ENCODE data around the gene DDX54.

DDX54 gene, protein sequence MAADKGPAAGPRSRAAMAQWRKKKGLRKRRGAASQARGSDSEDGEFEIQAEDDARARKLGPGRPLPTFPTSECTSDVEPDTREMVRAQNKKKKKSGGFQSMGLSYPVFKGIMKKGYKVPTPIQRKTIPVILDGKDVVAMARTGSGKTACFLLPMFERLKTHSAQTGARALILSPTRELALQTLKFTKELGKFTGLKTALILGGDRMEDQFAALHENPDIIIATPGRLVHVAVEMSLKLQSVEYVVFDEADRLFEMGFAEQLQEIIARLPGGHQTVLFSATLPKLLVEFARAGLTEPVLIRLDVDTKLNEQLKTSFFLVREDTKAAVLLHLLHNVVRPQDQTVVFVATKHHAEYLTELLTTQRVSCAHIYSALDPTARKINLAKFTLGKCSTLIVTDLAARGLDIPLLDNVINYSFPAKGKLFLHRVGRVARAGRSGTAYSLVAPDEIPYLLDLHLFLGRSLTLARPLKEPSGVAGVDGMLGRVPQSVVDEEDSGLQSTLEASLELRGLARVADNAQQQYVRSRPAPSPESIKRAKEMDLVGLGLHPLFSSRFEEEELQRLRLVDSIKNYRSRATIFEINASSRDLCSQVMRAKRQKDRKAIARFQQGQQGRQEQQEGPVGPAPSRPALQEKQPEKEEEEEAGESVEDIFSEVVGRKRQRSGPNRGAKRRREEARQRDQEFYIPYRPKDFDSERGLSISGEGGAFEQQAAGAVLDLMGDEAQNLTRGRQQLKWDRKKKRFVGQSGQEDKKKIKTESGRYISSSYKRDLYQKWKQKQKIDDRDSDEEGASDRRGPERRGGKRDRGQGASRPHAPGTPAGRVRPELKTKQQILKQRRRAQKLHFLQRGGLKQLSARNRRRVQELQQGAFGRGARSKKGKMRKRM

DNA sequence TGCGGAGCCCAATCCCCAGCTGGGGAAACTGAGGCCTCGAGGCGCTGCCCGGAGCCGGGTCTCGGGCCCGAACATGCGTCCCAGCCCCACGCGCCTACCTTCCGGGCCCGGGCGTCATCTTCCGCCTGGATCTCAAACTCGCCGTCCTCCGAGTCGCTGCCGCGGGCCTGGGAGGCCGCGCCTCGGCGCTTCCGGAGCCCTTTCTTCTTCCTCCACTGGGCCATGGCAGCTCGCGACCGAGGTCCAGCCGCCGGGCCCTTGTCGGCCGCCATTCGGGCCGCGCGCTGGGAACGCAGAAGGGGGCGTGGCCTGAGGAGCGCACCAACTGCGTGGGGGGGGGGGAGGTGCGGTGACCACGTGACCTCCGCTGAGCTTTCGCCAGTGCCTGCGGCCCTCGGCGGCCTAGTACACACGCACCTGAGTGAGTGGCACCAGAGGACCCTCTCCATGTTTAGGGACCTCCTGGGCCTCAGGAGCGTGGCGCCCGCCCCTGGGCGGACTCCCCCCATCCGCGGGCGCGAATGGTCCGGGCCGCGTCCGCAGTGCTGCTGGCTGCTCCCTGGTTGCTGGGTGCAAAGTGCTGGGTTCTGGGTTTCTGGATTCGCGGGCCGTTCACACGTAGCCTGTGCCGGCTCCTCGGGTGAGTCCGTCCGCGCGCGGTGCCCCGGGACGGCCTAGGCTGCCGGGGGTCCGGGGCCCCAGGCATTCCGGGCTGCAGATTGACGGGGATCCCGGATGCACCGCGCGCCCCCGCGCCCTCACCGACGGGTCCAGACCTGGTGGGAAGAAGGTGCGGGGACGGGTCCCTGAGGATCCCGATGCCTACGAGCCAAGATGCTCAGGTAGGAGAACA is at the start of gene DDX54, which contains the start of gene RITA1:
Gene DDX54 (minus strand): TSS at position 299 of the 853 bp plus-strand sequence. CDS start 27 bp downstream, at position 272.
Gene RITA1 (plus strand): TSS at position 542 of the 853 bp plus-strand sequence. CDS start 1,026 bp downstream, outside the sequence.
- DNase-seq: peak; percentile 43

DNA sequence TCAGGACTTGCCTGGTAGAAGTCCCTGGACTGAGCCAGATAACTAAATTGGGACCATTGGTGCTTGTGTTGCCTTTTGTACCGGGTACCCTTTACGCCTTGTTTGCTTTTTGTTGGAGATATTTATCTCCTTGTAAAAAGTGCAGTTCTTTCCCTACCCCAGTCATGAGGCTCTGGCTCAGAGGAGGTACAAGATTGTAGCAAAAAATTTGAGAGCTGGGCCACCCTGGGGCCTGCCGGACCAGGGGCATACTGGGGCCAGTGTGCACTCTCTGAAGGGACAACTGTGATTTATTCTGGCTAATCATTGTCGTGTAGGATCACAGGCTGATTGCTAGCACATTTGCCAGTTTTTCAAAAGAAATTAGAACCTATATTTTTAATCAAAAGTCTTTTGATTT is 49.2 kb upstream of the DDX54 start:
- DNase-seq: no peak

DNA sequence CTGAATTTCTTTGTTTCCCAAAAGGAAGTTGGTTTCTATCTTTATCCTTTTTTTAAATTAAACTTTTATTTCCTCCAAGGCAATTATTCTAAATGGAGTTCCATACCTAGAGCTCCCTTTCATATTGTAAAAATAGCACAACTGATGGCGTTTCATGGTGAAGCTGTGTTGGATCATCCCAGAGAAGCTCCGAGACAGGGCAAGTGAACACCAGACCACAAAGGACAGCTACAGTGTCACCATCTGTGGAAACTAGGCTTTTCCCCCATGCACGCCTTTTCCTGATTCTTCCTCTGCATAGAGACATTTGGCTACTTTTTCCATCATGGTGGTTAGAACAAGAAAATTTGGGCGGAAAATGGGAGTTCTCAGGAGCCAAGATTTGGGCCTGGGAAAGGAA is 48.7 kb upstream of the DDX54 start:
- DNase-seq: no peak

DNA sequence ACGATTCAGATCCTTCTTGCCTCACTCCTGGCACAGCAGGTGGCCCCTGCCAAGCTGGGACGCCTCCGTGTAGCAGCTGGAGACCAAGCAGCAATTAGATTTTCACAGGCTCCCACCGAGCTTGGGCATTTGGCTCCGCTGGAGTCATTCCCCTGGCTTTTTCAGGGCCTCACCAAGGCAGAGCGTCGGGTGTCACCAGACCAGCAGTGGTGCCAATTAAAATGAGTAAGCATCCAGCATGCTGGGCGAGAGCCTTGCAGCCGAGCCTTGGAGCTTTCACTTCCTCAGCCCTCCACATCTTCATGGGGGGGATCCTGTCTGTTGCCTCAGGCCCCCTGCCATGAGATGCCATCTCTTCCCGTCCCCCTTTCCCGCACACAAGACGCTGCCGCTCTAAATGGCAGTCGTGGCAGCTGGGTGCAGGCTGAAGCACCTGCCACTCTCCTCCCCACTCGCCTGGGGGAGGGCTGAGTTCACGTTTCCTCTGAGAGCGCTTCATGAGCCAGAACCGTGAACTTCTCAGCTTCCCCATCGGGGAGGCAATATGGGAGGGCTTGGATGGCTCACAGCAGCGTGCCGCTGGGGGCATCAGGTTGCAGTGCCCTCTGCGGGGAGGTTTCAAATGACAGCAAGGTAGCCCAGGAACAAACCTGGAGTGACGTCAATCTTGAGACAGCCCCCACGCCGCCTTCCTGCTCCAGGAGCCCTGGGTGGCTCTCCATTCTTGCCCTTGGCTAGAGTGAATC is 47.7 kb upstream of the DDX54 start:
- DNase-seq: peak; percentile 72

DNA sequence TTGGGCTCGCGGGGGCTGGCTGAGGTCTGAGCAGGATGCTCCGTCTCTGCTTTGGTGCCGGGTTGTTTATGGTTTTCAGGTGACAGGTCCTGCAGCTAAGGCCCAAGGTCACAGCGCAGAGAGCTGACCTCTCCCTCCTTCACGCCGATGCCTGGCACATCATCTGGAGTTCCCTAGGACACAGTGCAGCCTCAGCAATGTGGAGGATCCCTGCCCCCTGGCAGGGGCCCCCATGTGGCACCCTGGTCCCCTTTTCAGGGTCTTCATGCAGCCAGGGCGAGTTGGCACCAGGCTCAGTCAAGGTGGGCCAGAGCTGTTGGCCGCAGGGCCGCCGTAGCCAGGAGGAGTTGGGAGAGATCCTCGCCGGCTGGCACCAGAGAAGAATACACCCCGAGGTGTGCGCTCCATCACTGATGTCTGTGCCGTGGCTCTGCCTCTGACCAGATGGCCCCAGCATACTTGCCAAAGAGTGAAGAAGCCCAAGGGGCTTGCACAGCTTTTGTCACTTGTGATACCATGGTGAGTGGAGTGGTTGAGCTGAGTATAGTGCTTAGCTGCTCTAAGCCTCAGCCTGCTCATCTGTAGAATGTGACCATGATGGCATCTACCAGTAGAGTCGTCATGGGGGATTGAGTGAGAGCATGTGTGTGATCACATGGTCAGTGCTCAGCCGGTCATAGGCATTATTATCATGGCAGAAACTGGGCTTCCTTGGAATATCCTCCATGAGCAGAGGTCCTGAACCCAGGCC is 47.0 kb upstream of the DDX54 start:
- DNase-seq: no peak

DNA sequence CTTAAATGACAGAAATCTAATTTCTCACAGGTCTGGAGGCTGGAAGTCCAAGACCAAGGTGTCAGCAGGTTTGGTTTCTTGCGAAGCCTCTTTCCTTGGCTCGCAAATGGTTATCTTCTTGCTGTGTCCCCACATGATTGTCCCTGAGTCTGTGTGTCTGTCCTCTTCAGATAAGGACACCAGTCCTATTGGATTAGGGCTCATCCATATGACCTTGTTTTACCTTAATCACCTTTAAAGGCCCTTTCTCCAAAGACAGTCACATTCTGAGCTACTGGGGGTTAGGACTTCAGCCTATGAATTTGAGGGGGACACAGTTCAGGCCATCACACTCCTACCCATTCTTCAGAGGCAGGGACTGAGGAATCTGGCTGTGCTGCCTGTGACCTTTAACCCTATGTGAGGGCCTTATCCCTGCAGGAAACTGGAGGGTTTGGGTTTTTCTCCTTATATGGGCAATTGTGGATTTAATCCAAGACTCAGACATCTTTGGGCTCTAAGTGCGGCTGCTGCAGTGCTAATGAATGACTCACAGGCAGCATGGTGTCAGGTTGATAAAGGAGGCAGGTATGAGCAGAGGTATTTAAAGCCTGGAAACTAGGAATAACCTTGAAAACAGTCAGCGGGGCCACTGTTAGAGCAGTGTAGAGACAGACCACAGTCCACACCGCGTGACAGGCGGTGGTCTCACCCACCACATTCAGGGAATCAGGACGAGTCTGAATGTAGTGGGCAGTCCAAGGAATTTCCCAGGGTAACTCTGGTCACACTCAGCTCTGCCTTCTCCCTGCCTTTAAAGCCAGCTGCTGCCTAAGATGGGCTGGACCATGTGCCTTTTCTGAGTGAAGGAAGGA is 46.2 kb upstream of the DDX54 start:
- DNase-seq: no peak

DNA sequence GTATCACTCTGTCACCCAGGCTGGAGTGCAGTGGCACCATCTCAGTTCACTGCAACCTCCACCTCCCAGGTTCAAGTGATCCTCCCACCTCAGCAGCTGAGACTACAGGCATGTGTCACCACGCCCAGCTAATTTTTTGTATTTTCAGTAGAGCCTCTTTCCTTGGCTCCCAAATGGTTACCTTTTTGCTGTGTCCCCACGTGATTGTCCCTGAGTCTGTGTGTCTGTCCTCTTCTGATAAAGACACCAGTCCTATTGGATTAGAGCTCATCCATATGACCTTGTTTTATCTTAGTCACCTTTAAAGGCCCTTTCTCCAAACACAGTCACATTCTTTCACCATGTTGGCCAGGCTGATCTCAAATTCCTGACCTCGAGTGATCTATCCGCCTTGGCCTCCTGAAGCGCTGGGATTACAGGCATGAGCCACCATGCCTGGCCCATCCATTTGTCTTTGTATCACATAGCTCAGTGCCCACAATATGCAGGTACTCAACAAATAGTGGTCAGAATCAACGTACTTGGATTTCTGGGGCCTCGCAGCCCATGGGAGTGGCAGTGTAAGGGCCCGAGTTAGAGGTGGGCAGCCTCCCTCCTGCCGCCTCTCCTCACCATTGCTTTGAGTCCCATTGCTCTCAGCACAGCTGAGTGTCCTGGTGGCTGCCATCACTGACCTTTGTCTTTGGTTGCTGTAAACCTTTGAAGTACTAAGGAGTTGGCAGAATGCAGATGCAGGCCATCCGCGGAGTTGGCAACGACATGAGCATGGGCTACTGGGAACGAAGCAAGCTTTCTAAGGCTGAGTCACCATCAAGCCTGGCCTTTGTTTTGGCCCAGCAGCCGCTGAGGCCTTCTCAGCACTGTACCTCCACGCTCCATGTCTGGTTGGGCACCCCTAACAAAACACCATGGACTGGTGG is 45.3 kb upstream of the DDX54 start:
- no peak for DNase-seq

DNA sequence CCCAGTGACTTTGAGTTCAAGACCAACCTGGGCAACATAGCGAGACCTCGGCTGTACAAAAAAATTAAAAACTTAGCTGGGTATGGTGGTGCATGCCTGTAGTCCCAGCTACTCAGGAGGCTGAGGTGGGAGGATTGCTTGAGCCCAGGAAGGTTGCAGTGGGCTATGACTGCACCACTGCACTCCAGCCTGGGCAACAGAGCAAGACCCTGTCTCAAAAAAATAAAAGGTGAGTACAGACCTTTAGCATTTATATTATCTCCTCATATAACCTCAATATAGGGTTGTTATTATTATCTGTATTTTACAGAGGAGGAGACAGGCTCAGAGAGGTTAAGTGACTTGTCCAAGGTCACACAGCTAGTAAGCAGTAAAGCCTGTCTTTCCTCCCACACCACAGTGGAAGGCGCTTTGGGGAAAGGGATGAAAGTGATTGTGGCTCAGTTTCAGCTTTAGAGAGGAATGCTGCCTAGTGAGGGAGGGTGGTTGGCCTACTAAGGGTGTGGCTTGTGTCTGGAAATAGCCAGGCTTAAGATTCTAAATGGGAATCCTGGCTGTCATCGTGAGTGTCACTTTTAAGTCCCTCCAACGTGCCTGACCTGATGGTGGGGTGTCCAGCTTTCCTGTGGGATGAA is 43.2 kb upstream of the DDX54 start:
- DNase-seq: no peak

DNA sequence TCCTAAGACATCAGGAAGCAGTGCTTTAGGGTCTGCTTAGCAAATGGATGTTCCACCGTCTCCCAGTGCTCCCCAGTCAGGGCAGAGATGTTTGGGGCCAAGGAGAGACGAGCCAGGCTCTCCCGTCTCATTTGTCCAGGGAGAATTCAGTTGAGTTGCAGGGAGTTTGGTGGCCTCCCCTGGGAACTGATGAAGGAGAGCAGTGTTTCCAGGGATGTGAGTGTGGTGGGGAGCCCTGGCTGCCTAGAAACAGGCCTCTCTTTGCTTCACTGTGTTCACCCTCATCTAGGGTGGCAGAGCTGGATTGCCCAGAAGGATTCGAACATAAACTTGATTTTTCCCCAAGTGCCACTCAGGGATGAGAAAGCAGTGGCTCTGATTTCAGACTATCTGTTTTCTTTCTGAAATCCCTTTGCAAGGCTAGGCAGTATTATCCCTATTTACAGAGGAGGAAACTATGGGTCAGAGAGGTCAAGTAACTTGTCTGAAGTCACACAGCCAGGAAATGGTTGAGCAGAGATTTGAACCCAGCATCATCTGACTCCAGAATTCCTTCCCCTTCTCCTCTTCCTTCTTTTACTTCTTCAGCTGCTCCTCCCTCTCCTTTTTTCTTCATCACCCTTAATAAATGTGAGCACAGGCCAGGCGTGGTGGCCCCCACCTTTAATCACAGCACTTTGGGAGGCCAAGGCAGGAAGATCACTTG is 42.6 kb upstream of the DDX54 start:
- no peak for DNase-seq

DNA sequence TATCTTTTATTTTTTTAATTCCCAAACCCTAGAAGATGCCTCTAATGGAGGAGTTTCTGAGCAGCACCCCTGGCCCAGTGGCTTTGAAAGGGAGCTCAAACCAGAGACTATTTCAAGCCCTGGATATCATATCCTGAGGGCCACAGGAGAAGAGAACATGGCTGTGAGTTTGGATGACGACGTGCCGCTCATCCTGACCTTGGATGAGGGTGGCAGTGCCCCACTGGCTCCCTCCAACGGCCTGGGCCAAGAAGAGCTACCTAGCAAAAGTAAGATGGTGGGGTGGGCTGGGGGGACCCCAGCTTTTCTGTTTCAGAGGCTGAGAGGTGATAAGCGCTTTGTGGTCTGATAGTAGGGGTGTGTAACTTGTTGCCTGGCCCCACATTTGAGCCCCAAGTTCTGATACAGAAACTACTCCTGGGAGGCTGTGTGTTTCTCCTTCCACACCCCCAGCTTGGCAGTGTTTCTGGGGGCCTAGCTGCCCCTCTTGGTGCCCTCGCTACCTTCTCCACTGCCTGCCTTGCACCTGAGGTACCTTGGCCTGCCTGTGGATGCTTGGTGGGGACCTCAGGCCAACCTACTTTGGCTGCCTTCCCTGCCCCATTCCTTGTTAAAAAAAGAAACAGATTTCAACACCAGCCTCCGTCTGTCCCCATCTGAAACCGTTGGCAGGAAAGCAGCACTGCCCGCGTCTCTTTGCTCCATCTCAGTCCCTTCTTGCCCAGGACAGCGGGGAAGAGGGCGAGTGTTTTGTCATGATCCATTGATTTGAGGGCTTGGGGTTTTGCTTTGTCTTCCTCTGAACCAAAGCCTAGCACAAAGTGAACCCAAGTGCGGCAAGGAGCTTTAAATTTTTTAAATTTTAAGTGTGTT is 41.7 kb upstream of the DDX54 start:
- no peak for DNase-seq

DNA sequence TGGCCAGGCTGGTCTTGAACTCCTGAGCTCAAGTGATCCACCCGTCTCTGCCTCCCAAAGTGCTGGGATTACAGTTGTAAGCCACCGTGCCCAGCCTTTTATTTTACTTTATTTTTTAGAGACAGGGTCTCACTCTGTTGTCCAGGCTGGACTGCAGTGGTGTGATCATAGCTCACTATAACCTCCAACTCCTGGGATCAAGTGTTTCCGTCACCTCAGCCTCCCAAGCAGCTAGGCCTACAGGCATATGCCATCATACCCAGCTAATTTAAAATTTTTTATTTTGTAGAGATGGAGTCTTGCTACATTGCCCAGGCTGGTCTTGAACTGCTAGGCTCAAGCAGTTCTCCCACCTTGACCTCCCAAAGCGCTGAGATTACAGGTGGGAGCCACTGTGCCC is 39.7 kb upstream of the DDX54 start:
- no peak for DNase-seq

DNA sequence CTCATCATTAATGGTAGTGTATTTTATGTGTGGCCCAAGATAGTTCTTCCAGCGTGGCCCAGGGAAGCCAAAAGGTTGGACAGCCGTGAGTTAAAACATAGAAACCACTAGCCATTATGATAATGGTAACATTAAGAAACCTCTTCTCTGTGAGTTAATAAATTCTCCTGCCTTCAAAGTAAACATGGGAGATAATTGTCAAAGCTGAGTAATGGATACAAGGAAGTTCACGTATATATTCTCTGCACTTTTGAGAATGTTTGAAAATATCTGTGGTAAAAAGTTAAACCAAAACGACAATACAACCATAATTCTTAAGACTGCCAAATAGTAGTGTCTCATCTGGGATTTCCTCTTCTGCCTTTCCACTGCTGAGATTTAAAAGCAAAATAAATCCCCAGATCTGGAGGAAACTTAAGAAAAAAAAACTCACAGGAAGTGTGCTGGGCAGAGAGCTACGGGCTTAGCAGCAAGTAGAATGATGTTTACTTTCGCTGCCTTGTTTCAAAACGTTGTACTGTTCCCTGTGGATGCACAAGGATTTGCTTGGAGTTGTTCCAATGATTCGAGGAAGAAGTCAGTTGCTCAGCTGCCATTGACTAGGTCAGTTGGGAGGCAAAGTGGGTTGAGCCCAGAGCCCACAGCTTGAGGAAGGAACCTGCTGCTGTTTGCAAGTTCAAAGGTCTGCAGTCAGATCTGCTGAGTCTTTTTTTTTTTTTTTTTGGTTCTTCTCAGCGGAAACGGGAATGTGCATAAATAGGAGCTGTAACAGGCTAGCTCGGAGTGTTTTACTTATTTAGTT is 37.7 kb upstream of the DDX54 start:
- peak; percentile 25 for DNase-seq

DNA sequence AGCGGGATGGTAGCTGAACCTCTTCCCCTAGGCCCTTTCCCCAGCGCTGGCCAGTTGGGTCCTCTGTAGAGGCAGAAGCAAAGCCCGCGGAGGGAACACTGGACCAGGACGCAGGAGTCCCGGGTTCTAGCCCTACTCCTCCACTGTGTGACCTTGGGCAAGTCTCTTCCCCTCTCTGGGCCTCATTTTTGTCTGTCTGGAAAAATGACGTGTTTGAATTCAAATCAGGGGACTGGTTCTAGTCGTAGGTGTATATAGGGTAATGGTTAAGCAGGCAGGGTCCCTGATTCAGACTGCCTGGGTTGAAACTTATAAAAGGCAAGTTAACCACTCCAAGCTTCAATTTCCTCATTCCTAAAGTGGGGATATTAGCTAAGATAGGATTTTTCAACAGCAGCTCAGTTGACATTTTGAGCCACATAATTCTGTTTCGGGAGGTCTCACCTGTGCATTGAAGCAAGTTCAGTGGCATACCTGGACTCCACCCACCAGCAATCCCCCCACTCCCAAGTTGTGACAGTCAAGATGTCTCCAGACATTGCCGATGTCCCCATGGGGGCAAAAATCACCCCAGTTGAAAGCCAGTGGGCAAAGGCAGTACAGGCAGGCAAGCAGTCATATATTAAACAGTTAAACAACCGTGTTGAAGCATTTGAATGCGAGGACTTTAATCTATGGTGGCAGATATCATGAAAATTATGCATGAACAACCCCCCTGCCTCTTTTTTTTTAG is 36.9 kb upstream of the DDX54 start:
- DNase-seq: no peak

DNA sequence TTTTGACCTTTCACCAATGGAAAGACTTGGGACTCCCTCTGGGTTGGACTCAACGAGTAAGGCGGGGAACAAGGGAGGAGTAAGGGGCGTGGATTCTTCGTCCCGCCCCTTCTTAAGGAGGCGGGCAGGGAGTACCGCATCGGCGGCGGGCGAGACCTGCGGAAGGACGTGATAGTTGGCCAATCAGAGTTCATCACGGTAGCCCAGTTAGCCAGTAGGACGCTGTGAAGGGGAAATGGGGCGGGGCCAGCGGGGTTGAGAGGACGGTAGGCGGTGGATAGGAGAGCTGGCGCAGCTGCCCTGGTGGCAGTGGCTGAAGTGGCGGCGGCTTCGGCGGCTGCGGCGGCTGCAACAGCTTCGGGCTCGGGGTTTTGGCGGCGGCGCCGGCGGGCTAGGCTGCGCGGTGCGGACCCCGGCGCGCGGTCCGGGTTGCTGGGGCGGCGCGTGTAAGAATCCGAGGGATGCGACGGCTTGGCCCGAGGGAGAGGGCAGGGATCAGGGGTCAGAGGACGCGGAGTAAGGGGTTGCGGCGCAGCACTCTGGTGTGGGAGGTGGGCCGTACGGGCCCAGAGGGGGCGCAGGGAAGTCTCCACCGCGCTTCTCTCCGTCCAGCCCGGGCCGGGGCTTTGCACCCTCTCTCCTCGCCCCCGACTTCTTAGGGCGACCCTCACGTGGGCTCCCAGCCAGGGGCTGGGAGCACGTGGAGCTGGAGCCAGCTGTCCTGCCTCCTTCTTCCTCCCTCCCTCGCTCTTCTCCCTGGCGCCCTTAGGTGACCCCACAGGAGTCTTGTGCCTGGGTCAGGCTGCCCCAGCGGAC is 36.1 kb upstream of the DDX54 start, which contains the start of gene TPCN1:
Gene TPCN1 (plus strand): TSS at position 284 of the 816 bp plus-strand sequence. CDS start 5,389 bp downstream, outside the sequence.
- DNase-seq: peak; percentile 96

Measured in DMS 273 treated with DMSO at 0.1 percent for 48 hours (cell line).